Choroid plexus epithelial cell (primary cell): ENCODE results near the gene UXS1.

Source experiments
- DNase-seq: peaks from one replicate; pipeline ENCODE4 v3.0.0-alpha.2; 2010; ENCODE audit warnings: low read depth
- H3K4me3 ChIP-seq: 2 replicates; pipeline ENCODE4 v1.5.1; 2011; ENCODE audit warnings: low read depth, mild to moderate bottlenecking, control low read depth, low read length, moderate library complexity
- CTCF ChIP-seq: conservative IDR thresholded peaks from 2 replicates; pipeline ENCODE4 v1.5.1; 2011; ENCODE audit warnings: low read depth, mild to moderate bottlenecking, control low read depth, inconsistent platforms, low read length, moderate library complexity

Gene UXS1

DNA sequence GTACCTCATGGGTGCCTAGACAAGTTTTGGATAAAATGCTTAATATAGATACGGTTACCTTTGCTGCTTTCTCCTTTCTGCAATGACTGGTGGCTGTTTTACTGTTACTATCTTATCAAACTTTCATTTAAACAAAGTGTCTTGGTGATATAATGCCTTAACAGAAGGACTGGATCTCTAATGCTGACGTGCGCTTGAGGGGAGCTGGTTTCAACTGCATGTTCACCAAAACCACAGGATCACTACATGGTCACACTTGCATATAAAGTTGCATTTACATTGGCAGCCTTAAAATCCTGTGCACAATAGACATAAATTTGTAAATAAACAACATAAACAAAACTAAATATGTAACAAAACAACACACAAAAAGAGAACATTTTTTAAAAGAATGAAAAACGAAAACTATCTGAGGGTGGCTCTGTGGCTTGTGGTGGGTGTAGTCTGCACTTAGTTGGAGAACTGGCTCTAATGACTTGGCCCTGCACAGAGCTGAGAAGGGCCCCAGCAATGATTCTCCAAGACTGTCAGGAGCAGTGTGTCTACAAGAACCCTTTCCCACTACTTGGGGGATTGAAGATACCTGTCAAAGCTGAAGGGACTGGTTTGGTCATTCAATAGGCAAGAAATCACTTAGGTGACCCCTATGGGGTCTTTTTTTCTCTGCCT, 135.5 kb downstream of the UXS1 start:
- no peak overlapping the region for H3K4me3 ChIP-seq
- no peak for DNase-seq

GRCh38 chr2:106057206-106057605, 136.9 kb downstream of the UXS1 start:
- no peak for DNase-seq
- no peak for TF ChIP-seq CTCF
- H3K4me3 ChIP-seq, result no peak overlapping the region

More for the DNA sequence above, 135.5 kb downstream of the UXS1 start:
- TF ChIP-seq CTCF, result no peak

DNA sequence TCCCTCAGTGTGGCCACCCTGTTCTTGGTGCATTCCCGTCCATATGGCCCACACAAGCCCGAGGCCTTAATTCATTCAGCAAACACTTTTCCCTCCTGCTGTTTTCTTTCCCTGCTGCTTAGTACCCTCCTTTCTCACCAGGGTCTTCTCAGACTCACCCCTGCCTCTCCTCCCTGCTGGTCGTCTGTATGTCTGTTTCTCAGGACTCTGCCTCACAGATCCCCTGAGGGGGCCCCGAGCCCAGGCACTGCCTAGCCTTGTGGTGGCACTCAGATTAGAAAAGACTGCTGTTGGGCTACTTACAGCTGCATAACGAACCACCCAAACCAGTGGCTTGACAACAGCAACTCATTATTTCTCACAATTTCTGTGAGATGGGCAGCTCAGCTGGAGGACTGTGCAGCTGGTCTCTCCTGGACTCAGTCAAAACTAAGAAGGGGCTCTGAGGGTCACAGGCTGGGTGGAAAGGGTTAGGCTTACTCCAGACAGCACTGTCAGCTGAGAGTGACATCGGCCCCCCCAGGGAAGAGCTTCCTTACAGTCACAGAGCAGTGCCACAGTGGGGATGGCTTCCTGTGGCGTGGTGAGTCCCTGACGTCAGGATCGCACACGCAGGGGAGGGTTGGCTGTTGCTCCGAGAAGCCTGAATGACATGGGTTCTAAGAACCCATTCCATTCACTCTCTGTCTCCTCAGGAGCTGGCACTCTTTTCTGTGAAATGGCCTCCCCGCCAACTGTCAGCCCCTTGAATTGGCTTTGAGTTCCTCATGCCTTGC, 139.0 kb downstream of the UXS1 start:
- TF ChIP-seq CTCF, result no peak
- no peak overlapping the region for H3K4me3 ChIP-seq
- no peak for DNase-seq

DNA sequence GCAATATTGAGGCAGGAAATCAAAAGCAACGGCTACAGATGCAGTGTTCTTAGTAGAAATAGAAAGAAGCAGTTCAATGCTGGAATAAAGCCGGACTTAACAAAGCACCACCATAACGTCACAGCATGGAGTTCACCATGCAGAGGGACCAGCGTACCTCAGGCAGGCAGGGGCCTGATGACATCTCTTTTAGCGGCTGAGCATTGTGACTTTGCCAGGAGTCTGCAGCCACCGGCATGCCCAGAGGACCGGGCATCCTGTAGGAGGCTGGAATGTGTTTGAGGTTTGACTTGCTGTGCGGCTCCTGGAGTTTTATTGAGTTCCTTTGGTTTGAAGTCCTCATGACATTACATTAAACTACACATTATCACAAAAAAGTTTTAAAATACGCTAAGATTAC, 139.8 kb downstream of the UXS1 start:
- TF ChIP-seq CTCF, result no peak
- no peak overlapping the region for H3K4me3 ChIP-seq
- DNase-seq, result no peak

DNA sequence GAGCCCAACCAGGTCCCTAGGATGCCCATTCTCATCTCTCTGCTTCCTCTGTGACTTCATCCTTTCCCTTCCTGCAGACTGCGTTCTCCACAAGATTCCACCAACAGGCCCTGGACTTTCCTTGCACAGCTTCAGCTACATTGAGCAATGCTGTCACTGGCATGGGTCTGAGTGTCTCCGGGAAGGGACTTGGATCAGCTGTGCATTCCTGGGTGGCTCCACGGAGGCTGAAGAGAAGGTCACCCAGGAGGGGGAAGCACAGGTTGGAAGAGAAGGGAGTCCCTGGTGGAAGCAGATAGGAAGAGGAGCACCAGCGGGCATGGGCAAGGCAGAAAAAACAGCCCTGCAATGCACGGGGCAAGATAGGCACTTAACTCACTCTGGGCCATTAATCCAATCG, 140.5 kb downstream of the UXS1 start:
- TF ChIP-seq CTCF, result no peak
- no peak for DNase-seq
- H3K4me3 ChIP-seq, result no peak overlapping the region

DNA sequence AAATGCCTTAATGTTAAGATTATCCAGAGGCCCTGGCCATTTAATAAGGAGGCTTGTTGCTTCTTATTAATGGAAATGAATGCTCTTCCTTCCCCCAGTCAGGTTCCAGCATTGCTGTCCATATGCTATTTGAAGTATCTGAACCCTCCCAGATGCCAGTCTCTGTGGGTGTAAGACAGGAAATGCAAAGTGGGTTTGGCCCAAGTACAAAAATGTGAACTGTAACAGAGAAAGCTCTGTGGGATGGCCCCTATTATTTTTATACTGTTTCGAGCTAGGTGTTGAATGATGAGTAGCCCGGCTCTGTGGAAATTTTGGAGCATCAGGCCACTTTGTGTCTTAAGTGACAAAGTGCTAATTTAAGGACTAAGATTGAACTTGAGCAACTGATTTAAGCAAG, 141.0 kb downstream of the UXS1 start:
- H3K4me3 ChIP-seq, result no peak overlapping the region
- DNase-seq, result peak; percentile 68
- TF ChIP-seq CTCF, result no peak

DNA sequence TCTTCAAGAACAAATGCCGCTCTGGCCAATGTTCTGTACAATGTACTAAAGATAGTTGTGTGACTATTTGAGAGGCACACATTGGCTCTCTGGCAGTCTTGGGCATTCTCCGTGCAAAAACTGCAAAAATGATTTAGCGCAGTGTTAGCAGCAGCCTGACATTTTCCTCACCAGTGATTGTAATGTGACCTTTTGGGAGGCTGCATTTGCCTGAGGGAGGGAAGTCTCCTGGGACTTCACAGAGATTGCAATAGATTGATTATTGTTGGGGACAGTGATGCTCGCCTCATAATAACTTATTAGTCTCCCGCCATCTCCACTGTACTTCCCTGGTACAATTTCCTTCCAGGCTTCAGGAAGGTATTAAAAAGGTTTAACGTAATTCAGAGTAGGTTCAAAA, 149.2 kb downstream of the UXS1 start:
- no peak overlapping the region for H3K4me3 ChIP-seq
- DNase-seq, result no peak
- no peak for TF ChIP-seq CTCF
